ENCODE measurements around the gene CABP5. TPM values are rescaled to one million over a fixed set of nuclear protein-coding genes. Genes with fewer than 3 reads are reported as not detected.

The CABP5 gene
- total RNA-seq, 6 experiments from 2014 or later: not detected

DNA sequence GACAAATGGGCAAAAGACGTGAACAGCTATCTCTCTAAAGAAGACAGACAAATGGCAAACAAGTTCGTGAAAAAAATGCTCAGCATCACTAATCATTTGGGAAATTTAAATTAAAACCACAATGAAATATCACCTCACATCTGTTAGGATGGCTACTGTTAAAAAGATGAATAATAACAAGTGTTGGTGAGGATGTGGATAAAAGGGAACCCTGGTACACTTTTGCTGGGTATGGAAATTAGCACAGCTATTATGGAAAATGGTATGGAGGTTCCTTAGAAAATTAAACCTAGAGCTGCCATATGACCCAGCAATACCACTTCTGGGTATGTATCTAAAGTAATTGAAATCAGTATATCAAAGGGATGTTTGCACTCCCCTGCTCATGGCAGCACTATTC lies 7.1 kb downstream of the CABP5 start:
- Histone ChIP-seq H3K36me3 (no peaks in the 10 kb centered on the region), H3K9me3 (no peaks in the 10 kb centered on the region), H3K27ac (no peak overlapping the region), H3K4me1 (no peaks in the 10 kb centered on the region), H3K27me3 (no peaks in the 10 kb centered on the region), H3K4me3 (no peak overlapping the region)
- TF ChIP-seq POLR2A (IDR thresholded peaks at IDR 0.05): no peak
- no peak for TF ChIP-seq CTCF (IDR thresholded peaks at IDR 0.05)
- intact Hi-C loops (cut with DNase I): no loop called here
- no peak for ATAC-seq
- DNase-seq: no peak
- WGBS (ENCODE audit: insufficient coverage, low coverage, low lambda C conversion rate, missing lambda C conversion rate): 55% methylated on average over 2 of the region's 2 CpGs

DNA sequence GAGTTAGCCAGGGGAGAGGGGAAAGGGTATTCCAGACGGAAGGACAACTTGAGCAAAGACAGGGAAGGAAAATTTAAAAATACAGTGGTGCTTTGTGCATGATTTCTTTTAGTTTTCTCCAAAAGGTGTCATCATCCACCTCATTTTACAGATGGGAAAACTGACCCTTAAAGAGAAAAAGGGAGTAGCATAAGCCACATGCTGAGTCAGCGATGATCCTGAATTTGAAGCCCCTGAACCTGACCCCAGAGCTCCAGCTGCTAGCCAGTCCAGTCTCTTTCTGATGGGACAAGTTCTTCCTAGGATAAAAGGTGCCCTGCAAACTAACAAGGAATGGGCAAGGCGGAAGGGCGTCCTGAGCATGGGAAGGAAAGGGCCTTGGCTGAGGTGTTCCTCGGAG lies 10.3 kb downstream of the CABP5 start:
- Histone ChIP-seq H3K36me3 (no peaks in the 10 kb centered on the region), H3K27ac (no peak overlapping the region), H3K4me3 (no peak overlapping the region), H3K27me3 (no peaks in the 10 kb centered on the region), H3K4me1 (no peaks in the 10 kb centered on the region), H3K9me3 (no peaks in the 10 kb centered on the region)
- TF ChIP-seq CTCF (IDR thresholded peaks at IDR 0.05) (no peak), POLR2A (IDR thresholded peaks at IDR 0.05) (no peak)
- intact Hi-C loops (cut with DNase I): no loop called here
- no peak for DNase-seq
- ATAC-seq: no peak
- WGBS (ENCODE audit: insufficient coverage, low coverage, low lambda C conversion rate, missing lambda C conversion rate): 36% methylated on average over 5 of the region's 5 CpGs

DNA sequence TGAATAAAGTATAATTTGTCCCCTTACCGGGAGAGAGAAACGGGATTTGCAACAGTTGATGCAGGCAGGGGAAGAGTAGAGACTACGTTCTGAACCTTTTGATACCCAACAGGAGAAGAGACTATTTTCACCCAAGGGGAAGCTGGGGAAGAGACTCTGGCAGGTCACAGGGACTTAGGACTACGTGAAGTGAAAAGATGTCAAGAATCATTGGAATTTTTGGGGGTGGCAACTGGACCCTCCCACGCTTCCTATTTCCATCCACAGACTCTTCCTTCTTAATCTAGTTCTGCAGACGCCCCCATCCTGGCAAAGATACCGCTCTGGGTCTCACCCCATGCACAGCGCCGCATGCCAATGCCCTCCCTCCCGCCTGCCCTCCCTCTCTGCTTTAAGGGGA lies 13.8 kb downstream of the CABP5 start:
- ATAC-seq (no peak), DNase-seq (no peak)
- no peaks in the 10 kb centered on the region for H3K4me1 ChIP-seq
- TF ChIP-seq CTCF (IDR thresholded peaks at IDR 0.05): no peak
- no peak for TF ChIP-seq POLR2A (IDR thresholded peaks at IDR 0.05)
- intact Hi-C loops (cut with DNase I): no loop called here
- no peak overlapping the region for H3K4me3 ChIP-seq
- H3K27me3 ChIP-seq: no peaks in the 10 kb centered on the region
- H3K27ac ChIP-seq: no peak overlapping the region
- no peaks in the 10 kb centered on the region for H3K9me3 ChIP-seq
- 37% methylated on average over 7 of the region's 10 CpGs for WGBS (ENCODE audit: insufficient coverage, low coverage, low lambda C conversion rate, missing lambda C conversion rate)
- no peaks in the 10 kb centered on the region for H3K36me3 ChIP-seq

- ATAC-seq (no peak), DNase-seq (no peak)
- 51% methylated on average over 4 of the region's 7 CpGs for whole genome bisulfite sequencing (ENCODE audit: insufficient coverage, low coverage, low lambda C conversion rate, missing lambda C conversion rate)
- no peak overlapping the region for H3K27ac ChIP-seq
- H3K9me3 ChIP-seq: no peaks in the 10 kb centered on the region
- no peaks in the 10 kb centered on the region for H3K4me1 ChIP-seq
- H3K27me3 ChIP-seq: no peaks in the 10 kb centered on the region
- H3K4me3 ChIP-seq: no peak overlapping the region
- TF ChIP-seq POLR2A (IDR thresholded peaks at IDR 0.05): no peak
- no peak for TF ChIP-seq CTCF (IDR thresholded peaks at IDR 0.05)
- no peaks in the 10 kb centered on the region for H3K36me3 ChIP-seq
- intact Hi-C loops (cut with DNase I): no loop called here
These were observed 14.4 kb downstream of the CABP5 start for GRCh38 chr19:48029431-48029830.

DNA sequence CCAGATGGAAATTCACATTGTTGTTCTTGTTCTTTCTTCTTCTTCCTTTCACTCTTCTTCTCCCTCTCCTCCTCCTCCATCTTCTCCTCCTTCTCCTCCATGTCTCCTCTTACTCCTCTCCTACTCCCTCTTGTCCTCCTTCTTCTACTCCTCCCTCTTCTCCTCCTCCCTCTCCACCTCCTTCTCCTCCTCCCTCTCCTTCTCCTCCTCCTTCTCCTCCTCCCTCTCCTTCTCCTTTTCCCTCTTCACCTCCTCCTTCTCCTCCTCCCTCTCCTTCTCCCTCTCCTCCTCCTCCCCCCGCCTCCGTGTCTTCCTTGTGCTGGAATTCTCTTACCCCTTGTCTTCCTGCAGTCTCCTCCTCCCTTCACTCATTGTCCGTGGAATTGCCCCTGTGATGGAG lies 18.4 kb downstream of the CABP5 start:
- WGBS (ENCODE audit: insufficient coverage, low coverage, low lambda C conversion rate, missing lambda C conversion rate): 47% methylated on average over 3 of the region's 3 CpGs
- no peaks in the 10 kb centered on the region for H3K36me3 ChIP-seq
- no peak overlapping the region for H3K4me3 ChIP-seq
- DNase-seq (no peak), ATAC-seq (no peak)
- intact Hi-C loops (cut with DNase I): no loop called here
- H3K27me3 ChIP-seq: no peaks in the 10 kb centered on the region
- no peaks in the 10 kb centered on the region for H3K4me1 ChIP-seq
- no peak for TF ChIP-seq POLR2A (IDR thresholded peaks at IDR 0.05)
- no peak for TF ChIP-seq CTCF (IDR thresholded peaks at IDR 0.05)
- no peaks in the 10 kb centered on the region for H3K9me3 ChIP-seq
- no peak overlapping the region for H3K27ac ChIP-seq
